K562 (cell line): ENCODE data around the gene ZDHHC14. TPM values are rescaled to one million over a fixed set of nuclear protein-coding genes. Genes with fewer than 3 reads are reported as not detected.

ENCODE experiments used
- ATAC-seq: fragments of 200-7000 bp; cut with Tn5 transposase; 3 replicates; pipeline ENCODE4 v1.9.1; 2020; ENCODE audit warnings: moderate library complexity
- BruUV-seq: library from RNA; stranded (reverse); fragments of 400-500 nt; replicated peaks from 2 replicates; lab custom pipeline; 2021; lab: Mats Ljungman, UMichigan
- CTCF ChIA-PET: fragments of 300-600 bp; formaldehyde crosslinking; extraction: SDS; loops from one replicate; lab custom pipeline; 2021; ENCODE audit warnings: low intra/inter-chr PET ratio; lab: Yijun Ruan, JAX
- POLR2A ChIA-PET: fragments of 300-600, 350-650 bp; sonication (Branson Sonifier 250); formaldehyde crosslinking; extraction: SDS; loops from one replicate; lab custom pipeline; 2021; ENCODE audit warnings: antibody characterized with exemption, inconsistent platforms; lab: Yijun Ruan, JAX
- DNase-seq, 4 experiments: peaks; one replicate each; pipeline versions ENCODE4 v3.0.0 to v3.0.0-alpha.2; 2011 to 2018; ENCODE audit warnings: low spot score in 3 of 4, mixed read lengths in 3 of 4; ENCODE audit errors: extremely low read depth in 1 of 4
- FAIRE-seq: peaks from 2 replicates; lab custom pipeline; 2011; peaks lifted over from hg19 to GRCh38; lab: Jason Lieb, UNC
- H2AFZ ChIP-seq: 2 replicates; pipeline ENCODE4 v1.6.0; 2011; ENCODE audit warnings: low read depth, low read length, control low read depth, inconsistent platforms
- H3K27ac ChIP-seq: fragments of 200-600 bp; 3 replicates; pipeline ENCODE4 v1.8.0; 2011; ENCODE audit warnings: low read depth, mild to moderate bottlenecking, control low read depth, inconsistent platforms, low read length, moderate library complexity, mixed read lengths; ENCODE audit errors: extremely low read depth
- H3K27me3 ChIP-seq, 2 experiments: fragments of 300-600 bp in 1 of 2; 2 replicates in 1 of 2; 3 replicates in 1 of 2; pipeline versions ENCODE4 v1.6.0 to v1.8.0; 2011; ENCODE audit warnings: inconsistent platforms in 2 of 2, low read length in 2 of 2, mild to moderate bottlenecking in 1 of 2, mixed read lengths in 1 of 2, moderate library complexity in 1 of 2; ENCODE audit not compliant: control insufficient read depth in 2 of 2, insufficient read depth in 2 of 2
- H3K36me3 ChIP-seq: fragments of 300-600 bp; 3 replicates; pipeline ENCODE4 v1.8.0; 2011; ENCODE audit warnings: mild to moderate bottlenecking, low read length, inconsistent platforms; ENCODE audit not compliant: control insufficient read depth, insufficient read depth
- H3K4me1 ChIP-seq, 2 experiments: fragments of 200-600 bp in 1 of 2; replicated peaks in 1 of 2; 2 replicates in 1 of 2; 3 replicates in 1 of 2; pipeline versions ENCODE4 v1.5.1 to v1.8.0; 2011; ENCODE audit warnings: inconsistent platforms in 2 of 2, low read length in 2 of 2, mild to moderate bottlenecking in 1 of 2, mixed read lengths in 1 of 2, moderate library complexity in 1 of 2; ENCODE audit not compliant: control insufficient read depth in 2 of 2, insufficient read depth in 2 of 2
- H3K4me2 ChIP-seq: 2 replicates; pipeline ENCODE4 v1.6.1; 2011; ENCODE audit warnings: low read length, control low read depth, inconsistent platforms, mixed read lengths; ENCODE audit not compliant: insufficient read depth
- H3K4me3 ChIP-seq: fragments of 200-600 bp; sonication (generic), shearing (Covaris generic); 2 replicates; pipeline ENCODE4 v1.5.1; 2016; ENCODE audit warnings: control low read depth, inconsistent platforms
- H3K79me2 ChIP-seq: fragments of 200-600 bp; 3 replicates; pipeline ENCODE4 v1.8.0; 2011; ENCODE audit warnings: low read length, inconsistent platforms; ENCODE audit not compliant: control insufficient read depth, insufficient read depth
- H3K9ac ChIP-seq, 2 experiments: 2 replicates each; pipeline versions ENCODE4 v1.6.0 to v1.6.1; 2011; ENCODE audit warnings: low read depth in 2 of 2, low read length in 2 of 2, control low read depth in 1 of 2, inconsistent platforms in 1 of 2, mild to moderate bottlenecking in 1 of 2, mixed read lengths in 1 of 2; ENCODE audit not compliant: insufficient read depth in 1 of 2
- H3K9me1 ChIP-seq: one replicate; pipeline ENCODE4 v1.6.0; 2011; ENCODE audit warnings: inconsistent platforms, mild to moderate bottlenecking, low read length, moderate library complexity; ENCODE audit not compliant: control insufficient read depth, insufficient read depth
- H3K9me3 ChIP-seq: replicated peaks from 2 replicates; pipeline ENCODE4 v1.5.1; 2011; ENCODE audit warnings: low read depth, low read length, inconsistent platforms; ENCODE audit not compliant: control insufficient read depth, insufficient read depth
- H4K20me1 ChIP-seq: replicated peaks from 2 replicates; pipeline ENCODE4 v1.6.1; 2011; ENCODE audit warnings: low read length, inconsistent platforms, mixed read lengths; ENCODE audit not compliant: control insufficient read depth, insufficient read depth
- BACH1 ChIP-seq: fragments of 200-800 bp; sonication (Bioruptor generic); IDR thresholded peaks from 2 replicates; pipeline ENCODE4 v1.6.1; 2016; ENCODE audit warnings: missing genetic modification characterization, missing compliant biosample characterization
- BRD4 ChIP-seq: fragments of 200-600 bp; sonication (generic); IDR thresholded peaks from 2 replicates; pipeline ENCODE4 v1.6.1; 2017; ENCODE audit warnings: inconsistent platforms
- C11orf30 ChIP-seq: fragments of 450-650 bp; IDR thresholded peaks from 2 replicates; pipeline ENCODE4 v1.6.1; 2016; ENCODE audit warnings: low read depth, mild to moderate bottlenecking
- CEBPZ ChIP-seq: fragments of 150-350 bp; IDR thresholded peaks from 2 replicates; pipeline ENCODE4 v1.6.1; 2014; ENCODE audit warnings: low read depth, mild to moderate bottlenecking, low read length, borderline replicate concordance
- CHCHD3 ChIP-seq: fragments of 250-450 bp; sonication (Bioruptor Pico); IDR thresholded peaks from 2 replicates; pipeline ENCODE4 v2.1.2; 2022; ENCODE audit warnings: mild to moderate bottlenecking
- CREB5 ChIP-seq: fragments of 250-450 bp; sonication (Bioruptor Pico); IDR thresholded peaks from 2 replicates; pipeline ENCODE4 v1.5.0; 2020; ENCODE audit warnings: mild to moderate bottlenecking
- ID3 ChIP-seq, 2 experiments: fragments of 250-450 bp in 1 of 2; fragments of 450-650 bp in 1 of 2; sonication (Bioruptor Pico) in 1 of 2; IDR thresholded peaks; 2 replicates each; pipeline versions ENCODE4 v1.6.1 to v1.8.0; 2016 to 2021; ENCODE audit warnings: mild to moderate bottlenecking in 2 of 2, moderate library complexity in 2 of 2, missing compliant biosample characterization in 1 of 2, missing genetic modification characterization in 1 of 2
- MAFF ChIP-seq: IDR thresholded peaks from 2 replicates; pipeline ENCODE4 v1.6.1; 2012; ENCODE audit warnings: low read length, improper control_type of control experiment
- MAFG ChIP-seq: fragments of 450-650 bp; conservative IDR thresholded peaks from 2 replicates; pipeline ENCODE4 v1.6.1; 2016; ENCODE audit warnings: missing genetic modification characterization, missing compliant biosample characterization
- MEF2D ChIP-seq: conservative IDR thresholded peaks from 2 replicates; pipeline ENCODE4 v1.6.1; 2016; ENCODE audit warnings: low read depth, missing genetic modification characterization, missing compliant biosample characterization
- NFIC ChIP-seq: fragments of 450-650 bp; IDR thresholded peaks from 2 replicates; pipeline ENCODE4 v1.6.1; 2017; ENCODE audit warnings: mild to moderate bottlenecking, inconsistent platforms
- POLR3A ChIP-seq: IDR thresholded peaks from 2 replicates; pipeline ENCODE4 v1.6.1; 2011; ENCODE audit warnings: borderline replicate concordance, mild to moderate bottlenecking, moderate library complexity; ENCODE audit not compliant: insufficient read length, insufficient read depth; ENCODE audit errors: extremely low read depth
- PPARD ChIP-seq: fragments of 250-450 bp; sonication (Bioruptor Pico); IDR thresholded peaks from 2 replicates; pipeline ENCODE4 v1.8.0; 2022; ENCODE audit warnings: inconsistent platforms, mild to moderate bottlenecking, moderate library complexity
- PURB ChIP-seq: sonication (generic); formaldehyde crosslinking; IDR thresholded peaks from 2 replicates; pipeline ENCODE4 v1.9.0; 2021; ENCODE audit warnings: low read depth, mild to moderate bottlenecking, missing genetic modification reagents
- RAD51 ChIP-seq: fragments of 450-650 bp; IDR thresholded peaks from 2 replicates; pipeline ENCODE4 v1.7.1; 2016; ENCODE audit warnings: low read depth, mild to moderate bottlenecking, borderline replicate concordance
- SIN3B ChIP-seq: fragments of 450-650 bp; IDR thresholded peaks from 2 replicates; pipeline ENCODE4 v1.6.1; 2017; ENCODE audit warnings: low read depth, mild to moderate bottlenecking, moderate library complexity
- SMARCA4 ChIP-seq: fragments of 450-650 bp; IDR thresholded peaks from 2 replicates; pipeline ENCODE4 v1.6.1; 2016
- SRSF7 ChIP-seq: fragments of 200-400 bp; formaldehyde crosslinking; optimal IDR thresholded peaks from 2 replicates; pipeline ENCODE3; 2017; ENCODE audit warnings: mild to moderate bottlenecking, low read depth, low read length
- WGBS: fragments of 100-300 bp; shearing (Covaris generic); methylation state at CpG from one replicate; pipeline ENCODE4 v1.1.6; 2016; ENCODE audit warnings: low coverage, mixed read lengths; ENCODE audit not compliant: insufficient coverage; ENCODE audit errors: missing lambda C conversion rate; 5-methylcytosine and 5-hydroxymethylcytosine counted together
- in situ Hi-C: fragments of 300-500 bp; cut with MboI; formaldehyde crosslinking; loops from 4 replicates; pipeline ENCODE4 v1.15.0; 2018; ENCODE audit warnings: inconsistent platforms, mixed read lengths
- intact Hi-C: fragments of 100-400 bp; cut with micrococcal nuclease; formaldehyde crosslinking; loops from 2 replicates; pipeline ENCODE4 v1.14.2; 2022
- polyA plus RNA-seq, 8 experiments: library from polyadenylated mRNA; depleted of rRNA in 4 of 8; stranded (reverse) in 5 of 8; unstranded in 3 of 8; fragments of >200 nt; fragmentation: Nextera tagmentation in 2 of 8; fragmentation: Illumina TruSeq in 1 of 8; extraction: Ambion mirVana in 2 of 8; extraction: Trizol in 1 of 8; gene quantifications; 2 replicates each; pipeline versions ENCODE4 v1.2.1 to v1.2.3, GENCODE V29; 2011 to 2014; ENCODE audit warnings: inconsistent platforms in 1 of 8, missing spikeins in 1 of 8
- total RNA-seq, 7 experiments: library from RNA; depleted of rRNA in 6 of 7; stranded (reverse); fragments of >200 nt in 6 of 7; fragmentation: Illumina TruSeq in 2 of 7; extraction: Trizol in 2 of 7; gene quantifications; 2 replicates each; pipeline versions ENCODE4 v1.2.1 to v1.2.3, GENCODE V29; 2011 to 2021; ENCODE audit warnings: low replicate concordance in 1 of 7
- TF ChIP-seq, protein P1 (sequence below): sonication (generic); formaldehyde crosslinking; IDR thresholded peaks from 2 replicates; pipeline ENCODE4 v1.8.0; 2023; ENCODE audit warnings: mild to moderate bottlenecking, missing genetic modification reagents

Gene ZDHHC14
- total and polyA plus RNA-seq, 9 of the 15 experiments (the other 6 are each of a cell fraction or from before 2014, with no cell fraction given) = 0.92 to 23.1 (median 13.8) TPM

DNA sequence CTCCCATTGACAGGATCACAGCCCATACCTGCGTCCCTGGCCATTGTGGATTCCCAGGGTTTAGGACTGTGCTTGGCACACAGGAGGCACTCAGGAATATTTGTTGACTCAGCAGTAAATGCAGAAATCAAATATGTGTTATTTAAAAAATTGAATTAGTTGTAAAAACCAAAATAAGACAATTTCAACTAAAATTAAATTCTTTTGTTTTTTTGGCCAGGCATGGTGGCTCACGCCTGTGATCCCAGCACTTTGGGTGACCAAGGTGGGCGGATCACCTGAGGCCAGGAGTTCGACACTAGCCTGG, 85.3 kb downstream of the ZDHHC14 start:
- Histone ChIP-seq H3K4me1 (peaks cover 30 to 47% of the 10 kb centered on the region in 2 experiments), H3K9ac (peak overlapping the region in 1 of 2 experiments; percentile 69; a peak in 2 of 4 replicates), H3K27ac (no peak overlapping the region), H2AFZ (no peak overlapping the region), H3K36me3 (no peaks in the 10 kb centered on the region), H3K27me3 (no peaks in the 10 kb centered on the region), H3K4me2 (no peak overlapping the region), H3K9me1 (no peaks in the 10 kb centered on the region), H3K9me3 (no peaks in the 10 kb centered on the region), H3K4me3 (no peak overlapping the region), H4K20me1 (no peaks in the 10 kb centered on the region), H3K79me2 (peaks cover 38% of the 10 kb centered on the region; the same call in 2 of the 3 replicates)
- in situ Hi-C loops (no loop called here), intact Hi-C loops (no loop called here)
- 96% methylated on average over 4 of the region's 4 CpGs for WGBS
- ChIA-PET CTCF (no interaction called here), POLR2A (no interaction called here)
- no peak for DNase-seq
- ATAC-seq = no peak
- BruUV-seq = no TSS peak
- FAIRE-seq = no peak
- TF ChIP-seq PURB (no peak), MAFF (peak; percentile 97), BRD4 (no peak), ID3 (CRISPR knock-in tag; IDR thresholded peaks at IDR 0.05) (no peak), ID3 (tag; IDR thresholded peaks at IDR 0.05) (no peak), CREB5 (CRISPR knock-in tag) (no peak), CEBPZ (no peak), POLR3A (no peak), MAFG (tag) (peak; percentile 94), BACH1 (tag) (no peak), NFIC (no peak), PPARD (CRISPR knock-in tag) (no peak), CHCHD3 (CRISPR knock-in tag) (no peak), SRSF7 (no peak), MEF2D (tag) (no peak), C11orf30 (peak; percentile 94), SIN3B (no peak), RAD51 (no peak), SMARCA4 (no peak)
- TF ChIP-seq, protein P1, sequence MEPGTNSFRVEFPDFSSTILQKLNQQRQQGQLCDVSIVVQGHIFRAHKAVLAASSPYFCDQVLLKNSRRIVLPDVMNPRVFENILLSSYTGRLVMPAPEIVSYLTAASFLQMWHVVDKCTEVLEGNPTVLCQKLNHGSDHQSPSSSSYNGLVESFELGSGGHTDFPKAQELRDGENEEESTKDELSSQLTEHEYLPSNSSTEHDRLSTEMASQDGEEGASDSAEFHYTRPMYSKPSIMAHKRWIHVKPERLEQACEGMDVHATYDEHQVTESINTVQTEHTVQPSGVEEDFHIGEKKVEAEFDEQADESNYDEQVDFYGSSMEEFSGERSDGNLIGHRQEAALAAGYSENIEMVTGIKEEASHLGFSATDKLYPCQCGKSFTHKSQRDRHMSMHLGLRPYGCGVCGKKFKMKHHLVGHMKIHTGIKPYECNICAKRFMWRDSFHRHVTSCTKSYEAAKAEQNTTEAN (CRISPR knock-in tag) = no peak
